ENCODE results near the gene SMARCC2.

The SMARCC2 gene

GRCh38 chr12:56121204-56121870 is 67.9 kb downstream of the SMARCC2 start:
- TF ChIP-seq FOXP2 (optimal IDR thresholded peaks at IDR 0.05; ENCODE audit: borderline replicate concordance, extremely low read depth, extremely low read length, insufficient read depth), result no peak
- no peak for TF ChIP-seq POLR2AphosphoS5 (IDR thresholded peaks at IDR 0.05; ENCODE audit: low read depth, low read length)
- no peak for TF ChIP-seq TAF1 (IDR thresholded peaks at IDR 0.05; ENCODE audit: borderline replicate concordance, insufficient read depth, low read length)
- no peak for TF ChIP-seq SIN3A (IDR thresholded peaks at IDR 0.05; ENCODE audit: borderline replicate concordance, insufficient read depth, low read length)
- TF ChIP-seq REST (IDR thresholded peaks at IDR 0.05; ENCODE audit: insufficient read depth in 1 of 2, low read depth in 2 of 2, low read length in 2 of 2), result no peak

- TF ChIP-seq FOXP2 (optimal IDR thresholded peaks at IDR 0.05; ENCODE audit: borderline replicate concordance, extremely low read depth, extremely low read length, insufficient read depth) (no peak), REST (IDR thresholded peaks at IDR 0.05; ENCODE audit: insufficient read depth in 1 of 2, low read depth in 2 of 2, low read length in 2 of 2) (no peak), SIN3A (IDR thresholded peaks at IDR 0.05; ENCODE audit: borderline replicate concordance, insufficient read depth, low read length) (no peak), TAF1 (IDR thresholded peaks at IDR 0.05; ENCODE audit: borderline replicate concordance, insufficient read depth, low read length) (no peak), POLR2AphosphoS5 (IDR thresholded peaks at IDR 0.05; ENCODE audit: low read depth, low read length) (no peak)
Measured at GRCh38 chr12:56120158-56120846, 69.0 kb downstream of the SMARCC2 start.

- TF ChIP-seq SIN3A (IDR thresholded peaks at IDR 0.05; ENCODE audit: borderline replicate concordance, insufficient read depth, low read length) (peak; percentile 77; the same call in 1 of the 2 replicates), FOXP2 (optimal IDR thresholded peaks at IDR 0.05; ENCODE audit: borderline replicate concordance, extremely low read depth, extremely low read length, insufficient read depth) (no peak), REST (IDR thresholded peaks at IDR 0.05; ENCODE audit: insufficient read depth in 1 of 2, low read depth in 2 of 2, low read length in 2 of 2) (0 out of 4 replicates have a peak, but pooled peaks of 1 of the 2 experiments have one; percentile 24), TAF1 (IDR thresholded peaks at IDR 0.05; ENCODE audit: borderline replicate concordance, insufficient read depth, low read length) (0 out of 2 replicates have a peak, but pooled peaks have one; percentile 21), POLR2AphosphoS5 (IDR thresholded peaks at IDR 0.05; ENCODE audit: low read depth, low read length) (peak; percentile 25; the same call in 1 of the 2 replicates)
Measured at GRCh38 chr12:56119361-56119796, 69.9 kb downstream of the SMARCC2 start.

DNA sequence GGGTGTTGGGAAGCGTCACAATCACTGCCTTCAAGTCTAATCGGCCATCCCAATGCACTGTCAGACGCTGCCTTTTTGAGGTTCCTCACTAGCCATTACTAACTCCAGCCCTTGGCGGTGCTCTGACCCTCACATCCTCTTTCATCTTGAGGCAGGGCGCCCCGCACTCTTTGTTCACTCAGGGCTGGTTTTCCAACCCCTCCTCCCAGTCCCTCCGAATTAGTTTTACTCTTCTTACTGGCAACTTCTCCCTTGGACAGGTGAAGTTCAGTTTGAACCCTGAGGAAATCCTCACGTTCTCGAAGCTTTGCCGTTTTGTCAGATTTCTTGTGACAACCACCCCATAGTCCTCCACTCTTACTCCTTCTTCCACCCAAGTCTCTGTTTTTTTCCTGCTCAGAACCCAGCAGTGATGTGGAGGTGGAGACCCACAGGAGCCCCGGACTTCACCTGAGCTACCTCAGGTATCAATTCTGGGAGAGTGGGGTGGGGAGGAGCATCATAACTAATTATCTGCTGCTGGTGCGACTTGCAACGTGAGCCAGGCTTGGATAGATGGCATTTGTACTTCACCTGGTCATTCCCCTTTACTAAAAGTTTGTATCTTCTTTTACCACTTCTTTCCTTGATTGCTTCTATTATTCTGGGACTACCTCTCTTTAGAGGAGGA is 70.5 kb downstream of the SMARCC2 start:
- TF ChIP-seq POLR2AphosphoS5 (IDR thresholded peaks at IDR 0.05; ENCODE audit: low read depth, low read length) (no peak), FOXP2 (optimal IDR thresholded peaks at IDR 0.05; ENCODE audit: borderline replicate concordance, extremely low read depth, extremely low read length, insufficient read depth) (no peak), SIN3A (IDR thresholded peaks at IDR 0.05; ENCODE audit: borderline replicate concordance, insufficient read depth, low read length) (no peak), REST (IDR thresholded peaks at IDR 0.05; ENCODE audit: insufficient read depth in 1 of 2, low read depth in 2 of 2, low read length in 2 of 2) (no peak), TAF1 (IDR thresholded peaks at IDR 0.05; ENCODE audit: borderline replicate concordance, insufficient read depth, low read length) (no peak)
